ENCODE results near the gene DNM2. TPM values are rescaled to one million over a fixed set of nuclear protein-coding genes. Genes with fewer than 3 reads are reported as not detected.

DNM2 gene
- total RNA-seq, 4 donors from 2014 or later, result 73.6 to 115 (median 93.7) TPM

- no peak for DNase-seq (ENCODE audit: extremely low spot score)
- intact Hi-C loops (cut with DNase I), result loop anchor here (5.0 kb wide), 1 partner anchor 57 kb away; the partner anchor contains the start of genes TIMM29 and YIPF2
- TF ChIP-seq POLR2AphosphoS5 (IDR thresholded peaks at IDR 0.05) (no peak), EP300 (IDR thresholded peaks at IDR 0.05) (no peak), POLR2A (IDR thresholded peaks at IDR 0.05; ENCODE audit: low read depth) (no peak), CTCF (IDR thresholded peaks at IDR 0.05) (no peak)
- H3K27me3 ChIP-seq, result no peaks in the 10 kb centered on the region
- peak overlapping the region; percentile 83 to 88 (median 86) for H3K27ac ChIP-seq (replicated peaks in 1 of 4)
- H3K36me3 ChIP-seq, result no peaks in the 10 kb centered on the region
- H3K4me1 ChIP-seq, result peaks cover 13 to 45% (median 38%) of the 10 kb centered on the region in 4 donors
- under 1% methylated on average over 14 of the region's 22 CpGs for WGBS
- H3K9me3 ChIP-seq, result no peaks in the 10 kb centered on the region
- peak overlapping the region; percentile 56 to 67 (median 61) for H3K4me3 ChIP-seq
These were observed 152.6 kb downstream of the DNM2 start for GRCh38 chr19:10870501-10870954.

- Histone ChIP-seq H3K27me3 (no peaks in the 10 kb centered on the region), H3K4me3 (peak within 1 kb of the TSS; percentile 83 to 96 (median 94)), H3K27ac (replicated peaks in 1 of 4) (peak within 1 kb of the TSS; percentile 86 to 89 (median 88)), H3K36me3 (no peaks in the 10 kb centered on the region), H3K4me1 (peaks cover 15 to 51% (median 42%) of the 10 kb centered on the region in 4 donors), H3K9me3 (no peaks in the 10 kb centered on the region)
- WGBS, result 0% methylated on average over 3 of the region's 99 CpGs
- DNase-seq (ENCODE audit: extremely low spot score), result peak; percentile 99
- TF ChIP-seq POLR2AphosphoS5 (IDR thresholded peaks at IDR 0.05) (peak in 1 of 2 donors; percentile 73), POLR2A (IDR thresholded peaks at IDR 0.05; ENCODE audit: low read depth) (no peak), EP300 (IDR thresholded peaks at IDR 0.05) (no peak), CTCF (IDR thresholded peaks at IDR 0.05) (peak; percentile 57 to 93 (median 68))
- intact Hi-C loops (cut with DNase I), result loop anchor here (5.0 kb wide), 1 partner anchor 56 kb away; the partner anchor contains the start of genes TIMM29 and YIPF2
These were observed 153.2 kb downstream of the DNM2 start, which contains the start of gene CARM1 for GRCh38 chr19:10870955-10871603. TSS of gene CARM1 (plus strand) at chr19:10871553. CDS start at chr19:10871703, 150 bp downstream.

GRCh38 chr19:10871711-10872545, 154.0 kb downstream of the DNM2 start:
- no peaks in the 10 kb centered on the region for H3K36me3 ChIP-seq
- intact Hi-C loops (cut with DNase I), result loop anchor here (5.0 kb wide), 1 partner anchor 55 kb away; the partner anchor contains the start of genes TIMM29 and YIPF2
- TF ChIP-seq EP300 (IDR thresholded peaks at IDR 0.05) (no peak), POLR2A (IDR thresholded peaks at IDR 0.05; ENCODE audit: low read depth) (no peak), CTCF (IDR thresholded peaks at IDR 0.05) (peak in 1 of 3 experiments; percentile 35)
- DNase-seq (ENCODE audit: extremely low spot score), result no peak
- WGBS, result 1% methylated on average over 39 of the region's 90 CpGs
- H3K9me3 ChIP-seq, result no peaks in the 10 kb centered on the region
- no peaks in the 10 kb centered on the region for H3K27me3 ChIP-seq
- peak overlapping the region; percentile 85 to 89 (median 87) for H3K27ac ChIP-seq (replicated peaks in 1 of 4)
- H3K4me3 ChIP-seq, result peak overlapping the region; percentile 83 to 96 (median 94)
- H3K4me1 ChIP-seq, result peaks cover 24 to 59% (median 50%) of the 10 kb centered on the region in 4 donors

- intact Hi-C loops (cut with DNase I), result loop anchor here (5.0 kb wide), 1 partner anchor 55 kb away; the partner anchor contains the start of genes TIMM29 and YIPF2
- TF ChIP-seq POLR2AphosphoS5 (IDR thresholded peaks at IDR 0.05), result no peak
- TF ChIP-seq CTCF (IDR thresholded peaks at IDR 0.05), result no peak
- no peak for TF ChIP-seq POLR2A (IDR thresholded peaks at IDR 0.05; ENCODE audit: low read depth)
- TF ChIP-seq EP300 (IDR thresholded peaks at IDR 0.05), result no peak
- no peaks in the 10 kb centered on the region for H3K27me3 ChIP-seq
- 8% methylated on average over 16 of the region's 16 CpGs for WGBS
- peak overlapping the region; percentile 83 to 96 (median 94) for H3K4me3 ChIP-seq
- H3K9me3 ChIP-seq, result no peaks in the 10 kb centered on the region
- no peaks in the 10 kb centered on the region for H3K36me3 ChIP-seq
- H3K4me1 ChIP-seq, result peaks cover 31 to 66% (median 57%) of the 10 kb centered on the region in 4 donors
- no peak for DNase-seq (ENCODE audit: extremely low spot score)
- H3K27ac ChIP-seq (replicated peaks in 1 of 4), result peak overlapping the region; percentile 85 to 89 (median 87)
These were observed 154.7 kb downstream of the DNM2 start for GRCh38 chr19:10872546-10873107.
